Suppressor macrophage treated with lipopolysaccharide for 1 hour (primary cell): ENCODE data around the gene CIITA.

ENCODE experiments used
- DNase-seq, 3 donors: peaks; one replicate each; pipeline ENCODE4 v3.0.0-alpha.2; 2020 to 2022

Gene CIITA

DNA sequence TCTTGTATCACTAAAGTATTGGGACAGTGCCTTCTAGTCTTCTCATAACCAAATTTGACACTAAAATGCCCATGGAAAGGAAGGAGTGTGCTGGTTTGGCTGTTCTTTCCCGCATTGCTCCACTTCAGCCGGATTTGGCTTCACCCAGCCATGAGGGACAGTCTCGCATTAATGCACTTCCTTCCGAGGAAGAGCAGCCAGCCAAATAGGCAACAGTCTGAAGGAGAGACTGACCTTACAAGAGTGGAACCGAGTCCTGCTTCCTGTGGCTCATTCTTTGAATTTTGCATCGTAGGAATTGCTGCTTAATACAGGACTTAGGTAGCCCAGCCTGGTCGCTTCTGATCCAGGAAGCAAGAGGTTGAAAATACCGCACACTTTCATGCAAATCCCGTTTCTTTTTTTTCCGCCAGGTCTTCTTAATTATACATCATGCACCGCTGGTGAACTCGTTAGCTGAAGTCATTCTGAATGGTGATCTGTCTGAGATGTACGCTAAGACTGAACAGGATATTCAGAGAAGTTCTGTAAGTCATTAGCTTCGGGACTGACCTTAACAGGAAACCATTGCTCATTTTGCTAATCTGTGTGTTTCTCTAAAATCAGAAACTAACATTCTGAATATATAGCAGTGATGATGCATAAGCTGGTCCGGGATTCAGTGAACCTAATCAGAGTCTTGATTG lies 105.6 kb downstream of the CIITA start:
- no peak for DNase-seq

DNA sequence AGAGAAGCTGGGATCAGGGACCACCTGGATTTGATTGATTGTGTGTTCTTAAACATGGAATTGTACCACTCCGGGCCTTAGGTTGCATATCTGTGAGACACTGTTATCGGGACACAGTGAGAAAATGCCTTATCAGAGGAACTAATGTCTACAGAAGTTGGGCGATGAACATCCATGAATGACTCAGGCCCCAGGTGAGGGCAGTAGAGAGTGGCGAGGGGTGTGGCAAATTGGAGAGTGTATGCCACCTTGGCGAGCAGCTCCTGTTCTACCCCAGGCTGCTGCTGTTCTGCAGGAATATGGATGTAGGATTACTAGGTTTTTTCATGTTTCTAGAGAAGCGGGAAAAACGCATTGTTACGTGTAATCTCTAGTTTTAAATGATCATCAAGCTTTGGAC lies 106.2 kb downstream of the CIITA start:
- no peak for DNase-seq

DNA sequence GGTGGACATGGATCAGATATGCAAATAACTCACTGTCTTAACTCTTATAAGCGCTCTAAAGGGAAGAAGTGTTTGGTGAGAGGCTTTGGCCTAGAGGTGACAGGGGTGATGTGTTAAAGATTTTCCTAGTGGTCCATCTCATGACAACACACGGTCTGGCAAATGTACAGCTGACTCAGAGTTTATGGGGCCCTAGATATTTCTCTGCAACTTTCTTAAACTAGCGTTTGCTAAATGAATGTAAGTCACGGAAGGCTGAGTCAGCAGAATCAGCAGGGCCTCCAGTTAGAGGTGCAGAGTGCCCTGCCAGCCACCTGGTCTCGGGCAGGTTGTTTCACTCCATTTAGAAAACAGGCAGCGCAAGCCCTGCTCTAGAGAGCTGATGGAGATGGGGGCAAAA lies 107.5 kb downstream of the CIITA start:
- no peak for DNase-seq
